Trophoblast cell (in vitro differentiated cells and primary cell): ENCODE results near the gene OBSL1.

ENCODE experiments used
- DNase-seq, 2 donors: peaks; one replicate each; pipeline ENCODE4 v3.0.0-alpha.2; 2016
- H2AFZ ChIP-seq: 2 replicates; pipeline ENCODE4 v1.6.1; 2013; ENCODE audit warnings: low read length, moderate library complexity, mild to moderate bottlenecking; ENCODE audit not compliant: insufficient read depth, poor library complexity
- H2AK5ac ChIP-seq: 2 replicates; pipeline ENCODE4 v1.6.1; 2013; ENCODE audit warnings: mild to moderate bottlenecking, low read length
- H2BK120ac ChIP-seq: 2 replicates; pipeline ENCODE4 v1.6.1; 2013; ENCODE audit warnings: low read length, mild to moderate bottlenecking, moderate library complexity; ENCODE audit not compliant: insufficient read depth, poor library complexity
- H2BK12ac ChIP-seq: 2 replicates; pipeline ENCODE4 v1.6.1; 2013; ENCODE audit warnings: mild to moderate bottlenecking, low read length, moderate library complexity
- H2BK5ac ChIP-seq: 2 replicates; pipeline ENCODE4 v1.6.1; 2013; ENCODE audit warnings: low read length, low read depth, moderate library complexity, mild to moderate bottlenecking; ENCODE audit not compliant: poor library complexity
- H3K14ac ChIP-seq: 2 replicates; pipeline ENCODE4 v1.6.1; 2013; ENCODE audit warnings: mild to moderate bottlenecking, low read length
- H3K18ac ChIP-seq: 2 replicates; pipeline ENCODE4 v1.6.1; 2013; ENCODE audit warnings: mild to moderate bottlenecking, low read length
- H3K23ac ChIP-seq: 2 replicates; pipeline ENCODE4 v1.6.1; 2013; ENCODE audit warnings: low read length
- H3K27ac ChIP-seq: 2 replicates; pipeline ENCODE4 v1.5.1; 2013; ENCODE audit warnings: low read depth, mild to moderate bottlenecking, inconsistent platforms, low read length, moderate library complexity
- H3K27me3 ChIP-seq: 2 replicates; pipeline ENCODE4 v1.6.1; 2013; ENCODE audit warnings: inconsistent platforms, mild to moderate bottlenecking, low read length, moderate library complexity; ENCODE audit not compliant: insufficient read depth
- H3K36me3 ChIP-seq, 2 experiments: 1 replicate in 1 of 2; 2 replicates in 1 of 2; pipeline ENCODE4 v1.6.1; 2013; ENCODE audit warnings: low read length in 2 of 2, mild to moderate bottlenecking in 2 of 2, moderate library complexity in 1 of 2; ENCODE audit not compliant: insufficient read depth in 2 of 2, control insufficient read depth in 1 of 2
- H3K4ac ChIP-seq: 2 replicates; pipeline ENCODE4 v1.6.1; 2013; ENCODE audit warnings: low read depth, mild to moderate bottlenecking, low read length, moderate library complexity
- H3K4me1 ChIP-seq, 2 experiments: 1 replicate in 1 of 2; 2 replicates in 1 of 2; pipeline ENCODE4 v1.6.1; 2013; ENCODE audit warnings: low read length in 2 of 2, mild to moderate bottlenecking in 2 of 2, moderate library complexity in 1 of 2; ENCODE audit not compliant: insufficient read depth in 2 of 2, control insufficient read depth in 1 of 2
- H3K4me2 ChIP-seq: 2 replicates; pipeline ENCODE4 v1.6.1; 2013; ENCODE audit warnings: inconsistent platforms, mild to moderate bottlenecking, low read length, moderate library complexity
- H3K4me3 ChIP-seq: 2 replicates; pipeline ENCODE4 v1.5.1; 2013; ENCODE audit warnings: mild to moderate bottlenecking, low read depth, low read length, inconsistent platforms
- H3K79me1 ChIP-seq: one replicate; pipeline ENCODE4 v1.6.1; 2013; ENCODE audit warnings: low read length
- H3K79me2 ChIP-seq: 2 replicates; pipeline ENCODE4 v1.6.1; 2013; ENCODE audit warnings: low read length, mild to moderate bottlenecking; ENCODE audit not compliant: control insufficient read depth, insufficient read depth, poor library complexity
- H3K9ac ChIP-seq: 2 replicates; pipeline ENCODE4 v1.6.1; 2013; ENCODE audit warnings: mild to moderate bottlenecking, low read length
- H3K9me3 ChIP-seq: 2 replicates; pipeline ENCODE4 v1.6.1; 2013; ENCODE audit warnings: low read depth, mild to moderate bottlenecking, control low read depth, inconsistent platforms, low read length; ENCODE audit not compliant: insufficient read depth
- H4K12ac ChIP-seq: 2 replicates; pipeline ENCODE4 v1.6.1; 2013; ENCODE audit warnings: low read depth, mild to moderate bottlenecking, low read length, moderate library complexity
- H4K8ac ChIP-seq: 2 replicates; pipeline ENCODE4 v1.6.1; 2013; ENCODE audit warnings: low read depth, mild to moderate bottlenecking, low read length, moderate library complexity
- H4K91ac ChIP-seq: one replicate; pipeline ENCODE4 v1.6.1; 2013; ENCODE audit warnings: low read depth, mild to moderate bottlenecking, low read length, moderate library complexity
- WGBS: extraction: QIAGEN DNeasy Blood & Tissue Kit; methylation state at CpG from one replicate; pipeline ENCODE4 v1.1.7; 2013; ENCODE audit warnings: missing lambda C conversion rate; ENCODE audit not compliant: insufficient read length, insufficient coverage; ENCODE audit errors: extremely low coverage; 5-methylcytosine and 5-hydroxymethylcytosine counted together

Gene OBSL1

DNA sequence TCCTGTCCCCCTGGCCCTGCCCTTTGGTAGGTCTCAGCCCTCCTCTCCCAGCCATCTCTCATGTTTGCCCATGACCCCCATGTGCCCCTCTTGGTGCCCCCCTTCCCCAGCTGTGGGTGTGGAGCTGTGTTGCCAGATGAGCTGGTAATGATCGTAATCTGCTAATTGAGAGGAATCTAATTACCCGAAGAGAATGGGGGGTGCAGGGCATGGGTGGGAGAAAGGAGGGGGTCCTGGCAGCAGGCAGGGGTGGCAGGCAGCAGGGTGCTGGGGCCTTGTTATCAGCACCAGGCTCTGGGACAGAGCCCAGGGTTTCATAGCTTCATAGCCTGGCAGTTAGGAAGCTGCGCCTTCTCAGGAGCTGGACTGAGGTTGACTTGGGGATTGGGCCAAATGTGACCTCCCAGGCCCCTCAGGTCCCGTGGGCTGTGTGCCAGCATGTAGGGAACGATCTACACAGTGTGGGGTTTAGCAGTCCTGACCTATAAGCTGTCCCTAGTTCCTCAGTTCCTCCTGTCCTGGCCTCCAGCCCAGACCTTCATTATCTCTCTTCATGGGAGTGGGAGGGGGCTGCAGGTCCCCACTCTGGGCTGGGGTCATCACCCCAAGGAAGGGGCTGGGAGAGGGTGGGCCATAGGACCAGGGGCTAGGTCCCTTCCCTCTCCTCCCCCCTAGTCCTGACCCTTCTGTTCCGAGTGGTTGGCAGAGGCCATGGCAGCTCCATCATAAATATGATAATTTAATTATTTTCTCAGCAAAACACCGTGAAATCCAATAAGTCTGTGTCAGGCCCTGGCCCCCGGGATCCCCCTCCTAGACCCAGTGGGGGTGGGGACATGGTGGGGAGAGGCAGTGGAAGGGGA, 63.5 kb downstream of the OBSL1 start:
- Histone ChIP-seq H3K4me3 (no peak overlapping the region), H3K36me3 (peaks cover 38% of the 10 kb centered on the region in 2 experiments), H4K91ac (no peak overlapping the region), H2BK5ac (no peak overlapping the region), H2AK5ac (no peak overlapping the region), H3K79me1 (no peaks in the 10 kb centered on the region), H4K12ac (no peak overlapping the region), H3K79me2 (no peaks in the 10 kb centered on the region), H3K14ac (no peak overlapping the region), H3K9me3 (peaks cover 5% of the 10 kb centered on the region), H3K4ac (no peak overlapping the region), H3K27ac (no peak overlapping the region), H3K27me3 (peaks cover 5% of the 10 kb centered on the region), H3K4me1 (peaks cover 0 to 6% of the 10 kb centered on the region in 2 experiments), H3K18ac (no peak overlapping the region), H2BK120ac (no peak overlapping the region), H2AFZ (no peak overlapping the region), H3K4me2 (no peak overlapping the region), H4K8ac (no peak overlapping the region), H3K9ac (no peak overlapping the region), H3K23ac (no peak overlapping the region), H2BK12ac (no peak overlapping the region)
- DNase-seq = no peak
- no CpG with 5 or more reads among the region's 8 CpGs for WGBS

DNA sequence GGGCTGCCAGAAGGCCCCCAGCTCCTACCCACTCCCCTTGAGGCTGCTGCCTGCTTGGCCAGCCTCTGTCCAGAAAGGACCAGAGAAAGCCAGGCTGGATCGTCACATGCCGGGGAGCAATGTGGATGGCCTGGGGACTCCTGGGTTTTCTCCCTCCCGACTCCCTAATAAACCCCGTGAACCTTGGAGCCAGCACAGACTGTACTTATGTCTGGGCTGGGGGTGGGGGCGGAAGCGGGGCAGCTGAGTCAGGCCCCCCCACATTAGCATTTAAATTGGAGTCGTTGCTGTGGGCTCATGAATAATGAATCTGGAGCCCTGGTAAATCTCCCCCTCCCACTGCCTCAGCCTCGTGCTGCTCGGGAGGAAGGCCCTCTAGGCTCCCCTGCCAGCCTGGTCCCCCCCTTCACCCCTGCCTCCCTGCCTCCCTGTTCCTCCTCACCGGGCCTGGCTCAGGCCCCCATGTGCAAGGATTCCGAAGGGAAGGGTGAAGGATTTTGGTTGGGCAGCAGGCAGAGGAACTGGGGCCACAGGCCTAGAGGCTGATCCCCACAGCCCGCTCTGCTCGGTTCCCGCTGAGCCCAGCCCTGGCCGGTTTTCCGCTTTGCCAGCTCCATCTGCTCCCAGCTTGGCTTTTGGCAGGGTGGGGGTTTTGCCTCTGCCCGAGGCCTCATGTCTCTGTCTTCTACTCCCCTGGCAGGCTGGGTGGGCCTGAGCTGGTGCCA, 64.4 kb downstream of the OBSL1 start:
- Histone ChIP-seq H3K36me3 (peaks cover 38% of the 10 kb centered on the region in 2 experiments), H2AK5ac (no peak overlapping the region), H3K27me3 (peaks cover 2% of the 10 kb centered on the region), H2AFZ (no peak overlapping the region), H3K4me3 (no peak overlapping the region), H3K14ac (no peak overlapping the region), H3K23ac (no peak overlapping the region), H3K18ac (no peak overlapping the region), H3K27ac (no peak overlapping the region), H4K12ac (no peak overlapping the region), H3K9me3 (peaks cover 4% of the 10 kb centered on the region), H3K4ac (no peak overlapping the region), H3K9ac (no peak overlapping the region), H3K79me1 (peaks cover 3% of the 10 kb centered on the region), H2BK5ac (no peak overlapping the region), H2BK12ac (no peak overlapping the region), H3K79me2 (no peaks in the 10 kb centered on the region), H4K91ac (no peak overlapping the region), H3K4me2 (no peak overlapping the region), H2BK120ac (no peak overlapping the region), H3K4me1 (peaks cover 6 to 12% of the 10 kb centered on the region in 2 experiments), H4K8ac (no peak overlapping the region)
- no CpG with 5 or more reads among the region's 17 CpGs for WGBS
- no peak for DNase-seq

DNA sequence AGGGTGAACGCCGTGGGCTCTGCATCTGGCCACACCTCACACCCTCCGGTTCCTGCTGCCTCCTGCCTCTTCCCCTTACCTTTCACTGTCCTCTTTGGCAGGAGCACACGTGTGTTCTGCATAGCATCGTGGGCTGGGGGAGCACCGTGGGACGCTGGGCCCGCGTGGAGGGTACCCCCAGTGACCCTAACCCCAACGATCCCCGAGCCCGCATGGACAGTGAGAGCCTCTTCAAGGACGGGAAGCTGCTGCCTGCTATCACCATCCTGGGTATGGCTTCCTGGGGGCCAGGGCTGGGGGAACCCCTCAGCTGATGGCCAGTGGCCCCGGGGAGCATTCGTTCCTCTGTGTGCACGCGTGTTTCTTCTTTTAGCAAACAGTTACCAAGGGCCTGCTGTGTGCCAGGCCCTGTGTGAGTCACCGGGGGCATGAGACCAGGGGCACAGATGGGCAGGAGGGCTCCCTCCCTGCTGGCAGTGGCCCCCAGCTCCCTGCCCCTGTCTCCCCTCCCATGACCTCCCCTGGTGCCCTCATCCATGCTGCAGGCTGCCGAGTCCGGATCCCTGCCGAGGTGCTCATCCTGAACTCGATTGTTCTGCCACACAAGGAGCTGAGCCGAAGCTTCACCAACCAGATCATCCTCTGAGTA, 65.1 kb downstream of the OBSL1 start:
- no peak overlapping the region for H4K91ac ChIP-seq
- peaks cover 12 to 19% of the 10 kb centered on the region in 2 experiments for H3K4me1 ChIP-seq
- H2BK5ac ChIP-seq = no peak overlapping the region
- no peak overlapping the region for H3K18ac ChIP-seq
- H3K14ac ChIP-seq = no peak overlapping the region
- no peak overlapping the region for H4K12ac ChIP-seq
- no peak overlapping the region for H3K9ac ChIP-seq
- H3K4me3 ChIP-seq = no peak overlapping the region
- H3K9me3 ChIP-seq = peaks cover 1% of the 10 kb centered on the region
- no peak overlapping the region for H3K4me2 ChIP-seq
- H2BK120ac ChIP-seq = no peak overlapping the region
- peaks cover 5% of the 10 kb centered on the region for H3K79me1 ChIP-seq
- H3K79me2 ChIP-seq = no peaks in the 10 kb centered on the region
- H3K27ac ChIP-seq = no peak overlapping the region
- H3K23ac ChIP-seq = no peak overlapping the region
- no peak overlapping the region for H2AFZ ChIP-seq
- no peak for DNase-seq
- peaks cover 38% of the 10 kb centered on the region in 2 experiments for H3K36me3 ChIP-seq
- no peak overlapping the region for H2AK5ac ChIP-seq
- no CpG with 5 or more reads among the region's 23 CpGs for WGBS
- no peak overlapping the region for H3K4ac ChIP-seq
- H3K27me3 ChIP-seq = no peaks in the 10 kb centered on the region
- no peak overlapping the region for H2BK12ac ChIP-seq
- H4K8ac ChIP-seq = no peak overlapping the region

- Histone ChIP-seq H3K27ac (no peak overlapping the region), H2BK5ac (no peak overlapping the region), H3K14ac (no peak overlapping the region), H3K79me1 (peaks cover 5% of the 10 kb centered on the region), H4K8ac (no peak overlapping the region), H3K79me2 (no peaks in the 10 kb centered on the region), H3K27me3 (no peaks in the 10 kb centered on the region), H2AFZ (no peak overlapping the region), H2BK12ac (no peak overlapping the region), H3K4ac (no peak overlapping the region), H3K18ac (no peak overlapping the region), H3K4me1 (peaks cover 14 to 24% of the 10 kb centered on the region in 2 experiments), H3K4me3 (no peak overlapping the region), H2AK5ac (no peak overlapping the region), H2BK120ac (no peak overlapping the region), H3K9ac (no peak overlapping the region), H3K9me3 (no peaks in the 10 kb centered on the region), H3K4me2 (no peak overlapping the region), H3K36me3 (peaks cover 38% of the 10 kb centered on the region in 2 experiments), H4K91ac (no peak overlapping the region), H4K12ac (no peak overlapping the region), H3K23ac (no peak overlapping the region)
- no CpG with 5 or more reads among the region's 9 CpGs for WGBS
- no peak for DNase-seq
These were observed 65.8 kb downstream of the OBSL1 start for GRCh38 chr2:219505585-219505984.
